ENCODE measurements around the gene KCNQ1. TPM values are rescaled to one million over a fixed set of nuclear protein-coding genes. Genes with fewer than 3 reads are reported as not detected.

The KCNQ1 gene
- total RNA-seq, 1 experiment from 2014 or later = 2.5 TPM

DNA sequence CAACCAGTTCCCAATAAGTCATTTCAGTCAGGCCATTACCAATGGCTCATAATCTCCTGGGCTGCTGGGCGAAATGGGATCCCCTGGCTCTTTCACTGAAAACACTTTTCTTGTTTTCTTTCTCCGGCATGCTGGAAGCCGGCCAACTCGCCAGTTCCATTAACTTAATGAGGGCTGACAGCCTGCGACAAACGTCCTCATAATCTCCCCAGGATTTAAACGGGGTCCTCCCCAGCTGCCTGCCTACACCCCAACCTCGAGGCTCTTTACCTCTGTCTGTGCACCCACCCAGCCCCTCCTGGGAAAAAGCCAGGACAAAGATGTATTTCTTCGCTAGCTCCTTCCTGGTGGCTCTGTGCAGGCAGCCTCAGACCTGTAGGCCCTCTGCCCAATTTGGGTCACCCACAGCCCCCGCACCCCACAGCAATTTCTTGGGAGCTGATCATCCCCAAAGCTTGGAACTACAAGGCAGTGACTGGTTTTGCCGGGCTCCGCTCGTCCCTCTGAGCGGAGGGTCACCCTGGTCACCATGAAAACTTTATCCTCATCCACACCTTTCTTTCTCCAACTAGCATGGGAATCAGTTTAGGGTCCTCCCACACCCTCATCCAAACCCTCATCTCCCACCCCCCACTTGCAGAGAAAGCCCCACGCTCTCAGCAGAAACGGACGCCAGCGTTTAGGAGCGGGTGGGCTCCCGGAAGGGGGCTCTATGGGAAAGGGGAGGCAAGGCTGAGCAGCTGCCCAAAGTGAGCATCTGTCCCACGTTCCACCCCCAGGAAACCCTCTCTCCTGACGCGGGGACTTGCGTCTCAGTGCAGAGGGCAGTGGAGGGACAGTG, 306.1 kb downstream of the KCNQ1 start:
- no peak overlapping the region for H3K4me3 Mint-ChIP-seq
- ATAC-seq = no peak
- H3K36me3 Mint-ChIP-seq = no peaks in the 10 kb centered on the region
- H3K4me1 Mint-ChIP-seq = no peaks in the 10 kb centered on the region
- peaks cover 19% of the 10 kb centered on the region for H3K9me3 Mint-ChIP-seq
- H3K27ac Mint-ChIP-seq = no peak overlapping the region
- CTCF ChIA-PET = no interaction called here
- H3K27me3 Mint-ChIP-seq (ENCODE audit: low read depth) = peaks cover 94% of the 10 kb centered on the region
- DNase-seq (ENCODE audit: low spot score) = no peak
- POLR2A ChIA-PET = no interaction called here
- no peak for TF ChIP-seq CREB1 (CRISPR knock-in tag; IDR thresholded peaks at IDR 0.05)
- TF ChIP-seq, protein P1, sequence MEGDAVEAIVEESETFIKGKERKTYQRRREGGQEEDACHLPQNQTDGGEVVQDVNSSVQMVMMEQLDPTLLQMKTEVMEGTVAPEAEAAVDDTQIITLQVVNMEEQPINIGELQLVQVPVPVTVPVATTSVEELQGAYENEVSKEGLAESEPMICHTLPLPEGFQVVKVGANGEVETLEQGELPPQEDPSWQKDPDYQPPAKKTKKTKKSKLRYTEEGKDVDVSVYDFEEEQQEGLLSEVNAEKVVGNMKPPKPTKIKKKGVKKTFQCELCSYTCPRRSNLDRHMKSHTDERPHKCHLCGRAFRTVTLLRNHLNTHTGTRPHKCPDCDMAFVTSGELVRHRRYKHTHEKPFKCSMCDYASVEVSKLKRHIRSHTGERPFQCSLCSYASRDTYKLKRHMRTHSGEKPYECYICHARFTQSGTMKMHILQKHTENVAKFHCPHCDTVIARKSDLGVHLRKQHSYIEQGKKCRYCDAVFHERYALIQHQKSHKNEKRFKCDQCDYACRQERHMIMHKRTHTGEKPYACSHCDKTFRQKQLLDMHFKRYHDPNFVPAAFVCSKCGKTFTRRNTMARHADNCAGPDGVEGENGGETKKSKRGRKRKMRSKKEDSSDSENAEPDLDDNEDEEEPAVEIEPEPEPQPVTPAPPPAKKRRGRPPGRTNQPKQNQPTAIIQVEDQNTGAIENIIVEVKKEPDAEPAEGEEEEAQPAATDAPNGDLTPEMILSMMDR (IDR thresholded peaks at IDR 0.05) = no peak
- TF ChIP-seq, protein P2, sequence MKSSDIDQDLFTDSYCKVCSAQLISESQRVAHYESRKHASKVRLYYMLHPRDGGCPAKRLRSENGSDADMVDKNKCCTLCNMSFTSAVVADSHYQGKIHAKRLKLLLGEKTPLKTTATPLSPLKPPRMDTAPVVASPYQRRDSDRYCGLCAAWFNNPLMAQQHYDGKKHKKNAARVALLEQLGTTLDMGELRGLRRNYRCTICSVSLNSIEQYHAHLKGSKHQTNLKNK (CRISPR knock-in tag; IDR thresholded peaks at IDR 0.05) = no peak
- TF ChIP-seq KAT7 (CRISPR knock-in tag; IDR thresholded peaks at IDR 0.05; ENCODE audit: borderline replicate concordance) = no peak
- TF ChIP-seq, protein P3, sequence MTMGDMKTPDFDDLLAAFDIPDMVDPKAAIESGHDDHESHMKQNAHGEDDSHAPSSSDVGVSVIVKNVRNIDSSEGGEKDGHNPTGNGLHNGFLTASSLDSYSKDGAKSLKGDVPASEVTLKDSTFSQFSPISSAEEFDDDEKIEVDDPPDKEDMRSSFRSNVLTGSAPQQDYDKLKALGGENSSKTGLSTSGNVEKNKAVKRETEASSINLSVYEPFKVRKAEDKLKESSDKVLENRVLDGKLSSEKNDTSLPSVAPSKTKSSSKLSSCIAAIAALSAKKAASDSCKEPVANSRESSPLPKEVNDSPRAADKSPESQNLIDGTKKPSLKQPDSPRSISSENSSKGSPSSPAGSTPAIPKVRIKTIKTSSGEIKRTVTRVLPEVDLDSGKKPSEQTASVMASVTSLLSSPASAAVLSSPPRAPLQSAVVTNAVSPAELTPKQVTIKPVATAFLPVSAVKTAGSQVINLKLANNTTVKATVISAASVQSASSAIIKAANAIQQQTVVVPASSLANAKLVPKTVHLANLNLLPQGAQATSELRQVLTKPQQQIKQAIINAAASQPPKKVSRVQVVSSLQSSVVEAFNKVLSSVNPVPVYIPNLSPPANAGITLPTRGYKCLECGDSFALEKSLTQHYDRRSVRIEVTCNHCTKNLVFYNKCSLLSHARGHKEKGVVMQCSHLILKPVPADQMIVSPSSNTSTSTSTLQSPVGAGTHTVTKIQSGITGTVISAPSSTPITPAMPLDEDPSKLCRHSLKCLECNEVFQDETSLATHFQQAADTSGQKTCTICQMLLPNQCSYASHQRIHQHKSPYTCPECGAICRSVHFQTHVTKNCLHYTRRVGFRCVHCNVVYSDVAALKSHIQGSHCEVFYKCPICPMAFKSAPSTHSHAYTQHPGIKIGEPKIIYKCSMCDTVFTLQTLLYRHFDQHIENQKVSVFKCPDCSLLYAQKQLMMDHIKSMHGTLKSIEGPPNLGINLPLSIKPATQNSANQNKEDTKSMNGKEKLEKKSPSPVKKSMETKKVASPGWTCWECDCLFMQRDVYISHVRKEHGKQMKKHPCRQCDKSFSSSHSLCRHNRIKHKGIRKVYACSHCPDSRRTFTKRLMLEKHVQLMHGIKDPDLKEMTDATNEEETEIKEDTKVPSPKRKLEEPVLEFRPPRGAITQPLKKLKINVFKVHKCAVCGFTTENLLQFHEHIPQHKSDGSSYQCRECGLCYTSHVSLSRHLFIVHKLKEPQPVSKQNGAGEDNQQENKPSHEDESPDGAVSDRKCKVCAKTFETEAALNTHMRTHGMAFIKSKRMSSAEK (CRISPR knock-in tag; IDR thresholded peaks at IDR 0.05; ENCODE audit: borderline replicate concordance) = no peak
- TF ChIP-seq JAZF1 (CRISPR knock-in tag; IDR thresholded peaks at IDR 0.05) = no peak
- TF ChIP-seq NFE2L1 (CRISPR knock-in tag; IDR thresholded peaks at IDR 0.05) = no peak

DNA sequence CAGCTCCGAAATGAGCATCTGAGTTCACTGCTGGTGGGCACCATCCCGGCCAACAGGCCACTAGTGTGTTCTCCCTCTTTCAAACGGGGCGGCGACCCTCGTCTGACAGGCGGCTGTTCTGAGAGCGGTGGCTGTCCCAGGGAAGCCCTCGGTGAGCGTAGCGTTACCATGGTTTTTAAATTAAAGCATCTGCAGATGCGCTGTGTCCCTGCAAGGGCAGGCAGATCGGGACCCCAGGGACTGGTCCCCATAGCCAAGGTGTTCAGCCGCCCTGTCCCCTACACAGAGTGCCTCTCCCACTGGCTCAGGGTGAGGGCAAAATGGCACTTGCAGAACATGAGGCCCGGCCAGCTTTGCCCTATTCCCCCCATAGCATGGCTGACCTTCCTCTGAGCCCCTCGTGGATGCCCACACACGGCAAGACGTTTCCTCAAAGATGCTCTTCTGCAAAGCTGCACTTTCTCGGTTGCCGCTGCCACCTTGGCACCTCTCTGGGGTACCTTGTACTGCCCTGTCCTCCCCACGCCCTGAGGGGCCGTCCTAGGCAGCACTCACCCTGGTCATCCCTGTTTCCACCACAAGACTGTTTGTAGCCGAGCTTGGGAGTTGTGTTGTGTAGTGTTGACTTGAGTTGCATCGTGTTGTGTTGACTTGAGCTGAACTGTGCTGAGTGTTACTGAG, 306.9 kb downstream of the KCNQ1 start:
- DNase-seq (ENCODE audit: low spot score) = no peak
- Mint-ChIP-seq H3K27ac (no peak overlapping the region), H3K4me3 (no peak overlapping the region), H3K4me1 (no peaks in the 10 kb centered on the region), H3K9me3 (peaks cover 21% of the 10 kb centered on the region), H3K36me3 (no peaks in the 10 kb centered on the region), H3K27me3 (ENCODE audit: low read depth) (peaks cover 89% of the 10 kb centered on the region)
- CTCF ChIA-PET = no interaction called here
- no peak for ATAC-seq
- POLR2A ChIA-PET = no interaction called here
- TF ChIP-seq TEAD1 (CRISPR knock-in tag; IDR thresholded peaks at IDR 0.05) = no peak
- TF ChIP-seq, protein P4, sequence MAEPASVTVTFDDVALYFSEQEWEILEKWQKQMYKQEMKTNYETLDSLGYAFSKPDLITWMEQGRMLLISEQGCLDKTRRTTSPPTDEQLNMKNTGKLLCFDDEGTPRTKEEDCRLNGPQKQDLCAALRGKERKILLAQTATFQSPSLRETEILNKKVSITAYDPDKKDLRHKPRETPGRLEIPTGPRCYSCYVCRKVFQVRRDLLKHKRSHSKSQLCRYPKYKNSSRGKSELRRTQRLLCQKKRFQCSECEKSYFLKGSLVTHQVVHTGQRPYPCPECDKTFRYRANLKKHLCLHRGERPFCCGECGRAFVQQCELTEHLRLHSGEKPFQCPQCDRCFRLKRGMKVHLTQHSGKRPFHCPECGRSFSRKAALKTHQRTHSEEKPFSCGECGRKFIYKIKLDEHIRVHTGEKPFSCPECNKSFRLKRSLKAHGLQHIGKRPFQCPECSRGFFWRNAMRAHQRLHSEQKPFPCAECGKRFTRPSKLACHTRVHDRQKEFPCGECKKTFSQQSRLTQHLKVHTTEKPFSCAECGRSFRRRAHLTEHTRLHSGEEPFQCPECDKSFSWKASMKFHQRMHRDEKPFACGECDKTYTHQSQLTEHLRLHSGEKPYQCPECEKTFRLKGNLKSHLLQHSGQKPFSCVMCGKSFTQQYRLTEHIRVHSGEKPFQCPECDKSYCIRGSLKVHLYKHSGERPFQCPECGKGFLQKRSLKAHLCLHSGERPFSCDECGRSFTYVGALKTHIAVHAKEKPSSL (CRISPR knock-in tag; conservative IDR thresholded peaks at IDR 0.05) = no peak
- no peak for TF ChIP-seq NR3C1 (CRISPR knock-in tag; conservative IDR thresholded peaks at IDR 0.05; ENCODE audit: low read depth)
- TF ChIP-seq GABPB1 (CRISPR knock-in tag; IDR thresholded peaks at IDR 0.05) = no peak
- TF ChIP-seq CREM (CRISPR knock-in tag; IDR thresholded peaks at IDR 0.05) = no peak
- TF ChIP-seq ZBTB21 (CRISPR knock-in tag; IDR thresholded peaks at IDR 0.05; ENCODE audit: borderline replicate concordance) = no peak
- TF ChIP-seq TEAD4 (CRISPR knock-in tag; IDR thresholded peaks at IDR 0.05) = no peak
- no peak for TF ChIP-seq FOXP1 (CRISPR knock-in tag; IDR thresholded peaks at IDR 0.05; ENCODE audit: borderline replicate concordance)
- TF ChIP-seq, protein P5, sequence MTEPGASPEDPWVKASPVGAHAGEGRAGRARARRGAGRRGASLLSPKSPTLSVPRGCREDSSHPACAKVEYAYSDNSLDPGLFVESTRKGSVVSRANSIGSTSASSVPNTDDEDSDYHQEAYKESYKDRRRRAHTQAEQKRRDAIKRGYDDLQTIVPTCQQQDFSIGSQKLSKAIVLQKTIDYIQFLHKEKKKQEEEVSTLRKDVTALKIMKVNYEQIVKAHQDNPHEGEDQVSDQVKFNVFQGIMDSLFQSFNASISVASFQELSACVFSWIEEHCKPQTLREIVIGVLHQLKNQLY (CRISPR knock-in tag; IDR thresholded peaks at IDR 0.05) = no peak
- TF ChIP-seq, protein P6, sequence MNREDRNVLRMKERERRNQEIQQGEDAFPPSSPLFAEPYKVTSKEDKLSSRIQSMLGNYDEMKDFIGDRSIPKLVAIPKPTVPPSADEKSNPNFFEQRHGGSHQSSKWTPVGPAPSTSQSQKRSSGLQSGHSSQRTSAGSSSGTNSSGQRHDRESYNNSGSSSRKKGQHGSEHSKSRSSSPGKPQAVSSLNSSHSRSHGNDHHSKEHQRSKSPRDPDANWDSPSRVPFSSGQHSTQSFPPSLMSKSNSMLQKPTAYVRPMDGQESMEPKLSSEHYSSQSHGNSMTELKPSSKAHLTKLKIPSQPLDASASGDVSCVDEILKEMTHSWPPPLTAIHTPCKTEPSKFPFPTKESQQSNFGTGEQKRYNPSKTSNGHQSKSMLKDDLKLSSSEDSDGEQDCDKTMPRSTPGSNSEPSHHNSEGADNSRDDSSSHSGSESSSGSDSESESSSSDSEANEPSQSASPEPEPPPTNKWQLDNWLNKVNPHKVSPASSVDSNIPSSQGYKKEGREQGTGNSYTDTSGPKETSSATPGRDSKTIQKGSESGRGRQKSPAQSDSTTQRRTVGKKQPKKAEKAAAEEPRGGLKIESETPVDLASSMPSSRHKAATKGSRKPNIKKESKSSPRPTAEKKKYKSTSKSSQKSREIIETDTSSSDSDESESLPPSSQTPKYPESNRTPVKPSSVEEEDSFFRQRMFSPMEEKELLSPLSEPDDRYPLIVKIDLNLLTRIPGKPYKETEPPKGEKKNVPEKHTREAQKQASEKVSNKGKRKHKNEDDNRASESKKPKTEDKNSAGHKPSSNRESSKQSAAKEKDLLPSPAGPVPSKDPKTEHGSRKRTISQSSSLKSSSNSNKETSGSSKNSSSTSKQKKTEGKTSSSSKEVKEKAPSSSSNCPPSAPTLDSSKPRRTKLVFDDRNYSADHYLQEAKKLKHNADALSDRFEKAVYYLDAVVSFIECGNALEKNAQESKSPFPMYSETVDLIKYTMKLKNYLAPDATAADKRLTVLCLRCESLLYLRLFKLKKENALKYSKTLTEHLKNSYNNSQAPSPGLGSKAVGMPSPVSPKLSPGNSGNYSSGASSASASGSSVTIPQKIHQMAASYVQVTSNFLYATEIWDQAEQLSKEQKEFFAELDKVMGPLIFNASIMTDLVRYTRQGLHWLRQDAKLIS (CRISPR knock-in tag; IDR thresholded peaks at IDR 0.05; ENCODE audit: borderline replicate concordance) = no peak
- no peak for TF ChIP-seq SP1 (CRISPR knock-in tag; conservative IDR thresholded peaks at IDR 0.05)
- no peak for TF ChIP-seq RELA (CRISPR knock-in tag; IDR thresholded peaks at IDR 0.05; ENCODE audit: borderline replicate concordance)

Measured in WTC11 (cell line).